Measurements from ENCODE around the gene FHOD3. TPM values are rescaled to one million over a fixed set of nuclear protein-coding genes. Genes with fewer than 3 reads are reported as not detected.

Gene FHOD3
- total and polyA plus RNA-seq, 9 of the 15 experiments (the other 6 are each of a cell fraction or from before 2014, with no cell fraction given), result 0.11 TPM; not detected in 8

- no peak overlapping the region for H2AFZ ChIP-seq (ENCODE audit: low read depth, low read length)
- H3K4me2 ChIP-seq (ENCODE audit: insufficient read depth, low read length), result no peak overlapping the region
- intact Hi-C loops (cut with micrococcal nuclease) (no loop called here), in situ Hi-C loops (cut with MboI) (no loop called here)
- no peak overlapping the region for H3K27ac ChIP-seq (ENCODE audit: extremely low read depth, low read depth, low read length)
- ATAC-seq, result no peak
- H4K20me1 ChIP-seq (replicated peaks; ENCODE audit: control insufficient read depth, insufficient read depth, low read length), result no peaks in the 10 kb centered on the region
- no peak overlapping the region for H3K4me3 ChIP-seq
- no peak for FAIRE-seq
- CTCF ChIA-PET (ENCODE audit: low intra/inter-chr PET ratio), result no interaction called here
- H3K36me3 ChIP-seq (ENCODE audit: control insufficient read depth, insufficient read depth, low read length), result no peaks in the 10 kb centered on the region
- no peak for TF ChIP-seq ETS2 (tag; IDR thresholded peaks at IDR 0.05; ENCODE audit: borderline replicate concordance, poor library complexity, severe bottlenecking)
- TF ChIP-seq CBX5 (IDR thresholded peaks at IDR 0.05; ENCODE audit: borderline replicate concordance, low read depth), result no peak
- TF ChIP-seq CEBPZ (IDR thresholded peaks at IDR 0.05; ENCODE audit: borderline replicate concordance, low read depth, low read length), result no peak
- no peak for TF ChIP-seq PHTF2 (CRISPR knock-in tag; IDR thresholded peaks at IDR 0.05)
- TF ChIP-seq THAP7 (CRISPR knock-in tag; IDR thresholded peaks at IDR 0.05), result no peak
- TF ChIP-seq MITF (IDR thresholded peaks at IDR 0.05), result no peak
- no peak for TF ChIP-seq TAF7 (tag; IDR thresholded peaks at IDR 0.05)
- TF ChIP-seq HMG20A (CRISPR knock-in tag; conservative IDR thresholded peaks at IDR 0.05), result no peak
- TF ChIP-seq HOMEZ (CRISPR knock-in tag; IDR thresholded peaks at IDR 0.05), result no peak
- no peak for TF ChIP-seq ZNF668 (CRISPR knock-in tag; IDR thresholded peaks at IDR 0.05)
- no peak for TF ChIP-seq MYNN (IDR thresholded peaks at IDR 0.05)
- no peak for TF ChIP-seq MYNN (CRISPR knock-in tag; IDR thresholded peaks at IDR 0.05)
- TF ChIP-seq CHD1 (IDR thresholded peaks at IDR 0.05; ENCODE audit: low read length), result no peak
- TF ChIP-seq CREB1 (IDR thresholded peaks at IDR 0.05), result no peak
- TF ChIP-seq CREB1 (CRISPR knock-in tag; IDR thresholded peaks at IDR 0.05), result no peak
- no peak for TF ChIP-seq HNRNPK (IDR thresholded peaks at IDR 0.05; ENCODE audit: low read depth, low read length, poor library complexity, severe bottlenecking)
- TF ChIP-seq ZNF175 (CRISPR knock-in tag; IDR thresholded peaks at IDR 0.05; ENCODE audit: low read depth), result no peak
- no peak for TF ChIP-seq ZNF134 (CRISPR knock-in tag; conservative IDR thresholded peaks at IDR 0.05)
- H3K9me1 ChIP-seq (ENCODE audit: control insufficient read depth, insufficient read depth, low read length), result no peaks in the 10 kb centered on the region
- no peaks in the 10 kb centered on the region for H3K9me3 ChIP-seq (replicated peaks; ENCODE audit: control insufficient read depth, insufficient read depth, low read depth, low read length)
- WGBS (ENCODE audit: insufficient coverage, low coverage, missing lambda C conversion rate), result 3% methylated on average over 2 of the region's 2 CpGs
- H3K4me1 ChIP-seq (replicated peaks in 1 of 2; ENCODE audit: control insufficient read depth in 2 of 2, insufficient read depth in 2 of 2, low read length in 2 of 2), result no peaks in the 10 kb centered on the region; a peak in 1 of 5 replicates
- no peaks in the 10 kb centered on the region for H3K79me2 ChIP-seq (ENCODE audit: control insufficient read depth, insufficient read depth, low read length)
- peaks cover 2 to 8% of the 10 kb centered on the region in 2 experiments; a peak in 3 of 5 replicates for H3K27me3 ChIP-seq (ENCODE audit: control insufficient read depth in 2 of 2, insufficient read depth in 2 of 2, low read length in 2 of 2)
- no peak overlapping the region for H3K9ac ChIP-seq (ENCODE audit: insufficient read depth in 1 of 2, low read depth in 2 of 2, low read length in 2 of 2)
- POLR2A ChIA-PET, result interaction anchor here (1.0 kb wide), 1 partner anchor 28 kb away, joined by 3 read pairs; no protein-coding TSS in a partner anchor
- no TSS peak for BruUV-seq (replicated peaks)
- DNase-seq (ENCODE audit: extremely low read depth in 1 of 4, low spot score in 3 of 4), result no peak
Measured at GRCh38 chr18:36427831-36428230, 130.3 kb downstream of the FHOD3 start.

Measured in K562 (cell line).